Muscle of leg (tissue), 11 donors: Measurements from ENCODE around the gene GPC5. TPM values are rescaled to one million over a fixed set of nuclear protein-coding genes. Genes with fewer than 3 reads are reported as not detected.
A peak's percentile ranks its signal among the peaks of the same experiment; 100 is the strongest.

ENCODE experiments used
- DNase-seq: peaks from one replicate; pipeline ENCODE4 v3.0.0; 2013
- H3K27ac ChIP-seq: one replicate; pipeline ENCODE4 v1.5.1; 2013; ENCODE audit warnings: mild to moderate bottlenecking, low read length, control low read depth
- H3K27me3 ChIP-seq: one replicate; pipeline ENCODE4 v1.6.1; 2013; ENCODE audit warnings: low read length; ENCODE audit not compliant: control insufficient read depth, insufficient read depth
- H3K36me3 ChIP-seq: one replicate; pipeline ENCODE4 v1.6.1; 2013; ENCODE audit warnings: low read length; ENCODE audit not compliant: control insufficient read depth, insufficient read depth
- H3K4me1 ChIP-seq: one replicate; pipeline ENCODE4 v1.6.1; 2013; ENCODE audit warnings: low read length; ENCODE audit not compliant: control insufficient read depth, insufficient read depth
- H3K4me3 ChIP-seq: one replicate; pipeline ENCODE4 v1.5.1; 2013; ENCODE audit warnings: low read length, control low read depth
- H3K9me3 ChIP-seq: replicated peaks from 2 replicates; pipeline ENCODE4 v1.6.1; 2013; ENCODE audit warnings: low read depth, low read length; ENCODE audit not compliant: control insufficient read depth
- WGBS: methylation state at CpG from one replicate; pipeline ENCODE4 v1.1.5; 2013; ENCODE audit warnings: missing lambda C conversion rate; ENCODE audit not compliant: insufficient coverage; 5-methylcytosine and 5-hydroxymethylcytosine counted together
- polyA plus RNA-seq, 8 donors: library from polyadenylated mRNA; unstranded; fragments of 120-200 nt; gene quantifications; one replicate each; pipeline versions ENCODE4 v1.2.1 to v1.2.3, GENCODE V29; 2013; ENCODE audit warnings: inconsistent platforms in 1 of 8, low replicate concordance in 1 of 8; ENCODE audit not compliant: insufficient read length in 8 of 8, insufficient read depth in 1 of 8
- total RNA-seq: library from RNA; stranded (reverse); fragments of 120-200 nt; gene quantifications from one replicate; pipeline ENCODE4 v1.2.4, GENCODE V29; 2013

The GPC5 gene
- total and polyA plus RNA-seq, 9 donors: 0.15 to 2.1 (median 0.40) TPM

DNA sequence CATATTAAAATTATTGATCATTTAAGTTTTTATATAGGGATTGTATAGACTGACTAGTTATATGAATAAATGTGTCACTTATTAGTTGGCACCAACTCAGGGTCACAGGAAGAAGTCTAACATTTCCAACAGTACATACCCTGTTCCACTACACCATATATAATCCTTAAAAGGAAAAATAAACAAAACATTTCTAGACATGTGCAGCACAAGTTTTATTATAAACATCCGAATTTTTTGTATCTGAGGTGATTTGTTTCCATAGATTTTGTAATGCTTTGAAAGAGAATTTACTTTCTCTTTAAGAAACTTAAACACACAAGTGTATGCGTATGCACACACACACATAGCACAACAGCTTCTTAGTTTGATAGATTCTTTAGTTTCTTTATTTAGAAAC, 1409.5 kb downstream of the GPC5 start:
- no CpG with 5 or more reads among the region's 2 CpGs for WGBS
- no peak overlapping the region for H3K4me3 ChIP-seq
- no peaks in the 10 kb centered on the region for H3K4me1 ChIP-seq

DNA sequence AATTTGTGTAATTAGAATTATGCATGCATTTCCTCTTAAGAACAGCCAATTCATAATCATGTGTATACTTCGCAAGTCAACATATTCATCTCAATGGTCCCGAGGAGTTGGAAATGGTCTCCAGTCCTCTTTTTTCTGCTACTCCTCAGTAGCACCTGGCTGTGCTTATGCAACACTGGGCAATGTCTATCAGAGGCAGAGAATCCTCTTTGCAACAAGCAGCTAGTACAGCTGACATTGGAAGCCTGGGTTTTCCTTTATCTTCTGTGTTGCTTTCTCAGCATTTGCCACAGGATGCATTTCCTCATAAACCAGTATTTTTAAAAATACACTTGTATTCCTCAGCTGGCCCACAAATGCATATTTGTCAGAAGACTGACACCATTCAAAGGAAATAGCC, 1422.9 kb downstream of the GPC5 start:
- Histone ChIP-seq H3K27ac (no peak overlapping the region), H3K4me3 (no peak overlapping the region), H3K4me1 (no peaks in the 10 kb centered on the region), H3K36me3 (no peaks in the 10 kb centered on the region), H3K9me3 (no peaks in the 10 kb centered on the region), H3K27me3 (no peaks in the 10 kb centered on the region)
- WGBS: 63% methylated on average over 2 of the region's 2 CpGs
- DNase-seq: no peak

More for the DNA sequence above, 1409.5 kb downstream of the GPC5 start:
- Histone ChIP-seq H3K36me3 (no peaks in the 10 kb centered on the region), H3K27ac (no peak overlapping the region), H3K27me3 (no peaks in the 10 kb centered on the region), H3K9me3 (no peaks in the 10 kb centered on the region)
- DNase-seq: no peak

DNA sequence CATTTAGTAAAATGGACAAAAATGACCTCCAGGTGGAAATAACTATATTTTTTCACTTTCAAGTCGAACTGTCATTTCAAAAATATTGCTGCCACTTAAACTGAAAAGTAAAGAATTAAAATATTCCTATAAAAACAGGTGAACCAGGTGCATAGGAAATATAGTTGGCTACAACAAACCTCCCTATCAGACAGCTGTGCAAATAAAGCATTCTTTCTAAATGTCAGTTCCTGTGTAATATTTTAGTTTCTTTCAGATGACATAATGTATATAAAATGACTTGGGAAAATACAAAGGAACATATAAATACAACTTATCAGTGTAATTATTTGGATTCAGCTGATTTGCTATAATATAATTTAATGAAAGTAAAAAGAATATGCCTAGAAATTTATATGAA, 1424.6 kb downstream of the GPC5 start:
- no CpG with 5 or more reads among the region's 1 CpG for WGBS

DNA sequence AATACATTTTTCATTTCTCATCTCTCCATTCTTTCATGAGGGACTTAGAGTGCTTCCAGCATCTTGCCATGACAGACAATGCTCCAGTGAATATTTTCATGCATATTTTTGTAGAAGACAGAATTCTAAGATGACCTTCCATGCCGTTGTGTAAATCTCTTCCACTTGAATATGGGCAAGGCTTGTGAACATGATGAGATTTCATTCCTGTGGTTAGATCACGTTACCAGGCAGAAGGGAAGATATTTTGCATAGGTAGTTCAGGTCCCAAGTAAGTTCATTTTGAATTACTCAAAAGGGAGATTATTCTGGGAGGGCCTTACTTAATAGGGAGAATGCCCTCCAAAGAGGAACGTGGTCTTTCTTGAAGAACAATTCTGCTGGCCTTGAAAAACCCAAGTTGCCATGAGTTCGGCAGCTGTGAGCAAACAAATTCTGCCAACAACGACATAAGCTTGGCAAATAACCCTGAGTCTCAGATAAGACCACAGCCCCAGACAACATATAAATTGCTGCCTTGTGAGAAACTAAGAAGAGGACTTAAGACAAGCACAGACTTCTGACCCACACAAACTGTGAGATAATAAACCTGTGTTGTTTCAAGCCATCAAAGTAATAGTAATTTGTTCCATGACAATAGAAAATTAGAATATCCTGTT, 1427.6 kb downstream of the GPC5 start:
- 51% methylated on average over 4 of the region's 5 CpGs for WGBS
- no peaks in the 10 kb centered on the region for H3K27me3 ChIP-seq
- no peaks in the 10 kb centered on the region for H3K36me3 ChIP-seq
- no peaks in the 10 kb centered on the region for H3K9me3 ChIP-seq
- DNase-seq: no peak
- H3K4me3 ChIP-seq: no peak overlapping the region
- H3K4me1 ChIP-seq: no peaks in the 10 kb centered on the region
- no peak overlapping the region for H3K27ac ChIP-seq

More for the DNA sequence above, 1424.6 kb downstream of the GPC5 start:
- no peaks in the 10 kb centered on the region for H3K27me3 ChIP-seq
- H3K4me1 ChIP-seq: no peaks in the 10 kb centered on the region
- H3K9me3 ChIP-seq: no peaks in the 10 kb centered on the region
- DNase-seq: no peak
- H3K27ac ChIP-seq: no peak overlapping the region
- H3K4me3 ChIP-seq: no peak overlapping the region
- H3K36me3 ChIP-seq: no peaks in the 10 kb centered on the region

DNA sequence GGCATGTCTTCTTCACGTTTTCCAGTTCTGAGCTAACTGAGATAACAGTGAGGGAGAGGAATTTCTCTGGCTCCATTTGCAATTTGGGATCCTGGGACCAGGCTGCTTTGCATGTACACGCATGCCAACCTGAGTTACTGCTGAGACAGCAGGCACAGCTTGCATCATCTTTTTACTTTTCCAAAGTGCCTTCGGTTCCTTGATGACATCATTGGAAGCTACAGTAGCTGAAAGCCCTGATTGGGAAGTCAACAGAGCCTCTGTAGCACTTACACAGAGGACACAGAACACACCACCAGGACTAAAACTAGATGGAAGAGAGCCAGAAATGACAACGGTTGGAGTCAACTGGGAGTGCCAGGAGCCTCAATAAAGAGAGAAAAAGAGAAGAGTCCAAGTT, 1429.1 kb downstream of the GPC5 start:
- Histone ChIP-seq H3K4me1 (no peaks in the 10 kb centered on the region), H3K9me3 (no peaks in the 10 kb centered on the region), H3K27ac (no peak overlapping the region), H3K27me3 (no peaks in the 10 kb centered on the region), H3K36me3 (no peaks in the 10 kb centered on the region), H3K4me3 (no peak overlapping the region)
- no peak for DNase-seq
- 75% methylated on average over 2 of the region's 4 CpGs for WGBS

DNA sequence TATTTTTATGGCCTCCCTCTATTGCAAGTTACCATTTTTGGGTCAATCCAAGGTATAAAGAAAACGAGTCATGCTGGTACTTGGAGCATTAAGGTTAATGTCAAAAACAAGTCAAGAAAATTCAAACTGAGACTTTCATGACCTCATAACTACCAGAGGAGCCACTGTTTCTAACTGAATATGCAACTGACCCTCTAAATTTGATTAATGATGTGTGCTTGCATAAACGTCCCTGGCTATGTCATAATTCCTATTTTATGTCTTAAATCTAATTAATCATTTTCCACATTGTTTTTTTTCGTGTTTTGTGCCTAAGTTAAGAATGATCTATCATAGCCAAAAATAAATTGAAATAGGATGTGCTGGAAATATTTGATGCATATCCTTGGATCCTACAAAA, 1431.5 kb downstream of the GPC5 start:
- Histone ChIP-seq H3K27ac (no peak overlapping the region), H3K9me3 (no peaks in the 10 kb centered on the region), H3K36me3 (no peaks in the 10 kb centered on the region), H3K27me3 (no peaks in the 10 kb centered on the region), H3K4me3 (no peak overlapping the region), H3K4me1 (no peaks in the 10 kb centered on the region)
- DNase-seq: peak; percentile 20
- WGBS: no CpG with 5 or more reads among the region's 3 CpGs

DNA sequence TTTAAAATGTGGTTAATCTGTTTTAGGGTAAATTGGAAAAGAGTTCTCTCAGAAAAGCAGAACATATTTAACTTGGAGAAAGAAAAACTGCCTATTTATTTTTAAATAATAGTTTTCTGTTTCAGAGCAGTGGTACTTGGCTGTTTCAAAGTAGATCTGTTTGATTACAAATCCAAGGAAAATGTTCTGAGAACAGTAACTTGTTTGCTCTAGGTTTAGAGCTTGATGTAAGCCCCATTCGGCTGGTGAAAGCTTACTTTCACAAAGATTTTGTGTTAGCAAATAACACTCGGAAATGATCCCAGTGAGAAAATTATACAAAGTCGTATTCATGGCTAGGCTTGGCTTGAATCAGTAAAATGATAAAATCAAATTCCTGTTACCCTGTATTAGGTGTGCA, 1432.4 kb downstream of the GPC5 start:
- Histone ChIP-seq H3K9me3 (no peaks in the 10 kb centered on the region), H3K27me3 (no peaks in the 10 kb centered on the region), H3K27ac (no peak overlapping the region), H3K4me3 (no peak overlapping the region), H3K4me1 (no peaks in the 10 kb centered on the region), H3K36me3 (no peaks in the 10 kb centered on the region)
- DNase-seq: no peak
- WGBS: no CpG with 5 or more reads among the region's 3 CpGs

DNA sequence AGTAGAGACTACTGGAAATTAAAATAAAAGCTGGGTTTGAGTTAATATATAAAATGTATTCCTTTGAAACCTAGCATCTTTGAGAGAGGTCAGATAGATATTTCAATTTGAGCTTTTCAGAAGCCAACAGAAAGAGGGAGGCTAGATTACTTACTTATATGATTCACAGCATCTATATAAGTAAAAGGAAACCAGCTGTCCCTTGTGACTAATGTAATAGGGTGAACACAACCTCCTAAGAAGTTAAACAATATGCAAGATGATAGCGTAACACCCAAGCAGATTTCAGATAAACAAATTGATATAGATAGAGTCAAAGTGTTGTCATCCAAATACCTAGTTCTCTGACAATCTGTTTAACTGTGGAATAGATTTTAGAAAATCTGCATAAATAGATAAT, 1434.7 kb downstream of the GPC5 start:
- H3K36me3 ChIP-seq: no peaks in the 10 kb centered on the region
- WGBS: no CpG with 5 or more reads among the region's 1 CpG
- H3K4me3 ChIP-seq: no peak overlapping the region
- DNase-seq: no peak
- H3K4me1 ChIP-seq: no peaks in the 10 kb centered on the region
- no peaks in the 10 kb centered on the region for H3K27me3 ChIP-seq
- no peak overlapping the region for H3K27ac ChIP-seq
- H3K9me3 ChIP-seq: no peaks in the 10 kb centered on the region

DNA sequence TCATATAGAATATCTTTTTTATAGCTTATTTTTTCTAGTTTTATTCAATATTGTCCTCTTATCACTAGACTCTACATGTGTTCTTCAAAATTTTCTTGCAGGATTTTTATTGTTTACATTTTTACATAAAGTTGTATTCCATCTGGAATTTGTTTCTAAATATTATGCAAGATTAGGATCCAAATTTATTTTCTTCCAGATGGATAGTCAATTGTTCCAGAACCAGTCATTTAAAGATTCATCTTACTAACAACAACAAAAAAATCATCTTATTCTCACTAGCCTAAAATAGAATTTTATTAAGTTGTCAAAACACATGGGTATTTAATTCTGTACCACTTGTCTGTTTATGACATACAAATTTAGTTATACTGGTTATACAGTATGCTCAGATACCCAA, 1437.8 kb downstream of the GPC5 start:
- Histone ChIP-seq H3K27me3 (no peaks in the 10 kb centered on the region), H3K4me1 (no peaks in the 10 kb centered on the region), H3K4me3 (no peak overlapping the region), H3K9me3 (peaks cover 2% of the 10 kb centered on the region), H3K36me3 (no peaks in the 10 kb centered on the region), H3K27ac (no peak overlapping the region)
- peak; percentile 53 for DNase-seq

DNA sequence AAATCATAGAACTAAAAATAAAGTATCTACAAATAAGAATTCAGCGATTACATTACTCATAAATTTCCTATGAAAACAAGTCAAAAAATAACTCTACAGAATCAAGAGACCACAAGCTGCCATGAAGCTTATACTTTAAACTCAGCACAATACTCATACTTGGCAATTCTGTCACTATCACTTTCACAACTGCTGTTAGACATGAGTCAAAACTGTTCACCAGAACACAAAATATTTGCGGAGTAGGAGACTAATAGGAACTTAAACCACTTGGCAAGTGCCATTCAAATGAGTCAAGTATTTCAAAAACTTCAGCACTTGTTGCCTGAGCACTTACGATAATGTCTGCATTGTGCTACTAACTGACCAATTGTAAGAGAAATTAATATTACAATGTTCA, 1440.4 kb downstream of the GPC5 start:
- H3K27ac ChIP-seq: no peak overlapping the region
- H3K27me3 ChIP-seq: no peaks in the 10 kb centered on the region
- peaks cover 2% of the 10 kb centered on the region for H3K9me3 ChIP-seq
- H3K36me3 ChIP-seq: no peaks in the 10 kb centered on the region
- WGBS: 67% methylated on average over 1 of the region's 3 CpGs
- DNase-seq: peak; percentile 11
- H3K4me3 ChIP-seq: no peak overlapping the region
- H3K4me1 ChIP-seq: no peaks in the 10 kb centered on the region

DNA sequence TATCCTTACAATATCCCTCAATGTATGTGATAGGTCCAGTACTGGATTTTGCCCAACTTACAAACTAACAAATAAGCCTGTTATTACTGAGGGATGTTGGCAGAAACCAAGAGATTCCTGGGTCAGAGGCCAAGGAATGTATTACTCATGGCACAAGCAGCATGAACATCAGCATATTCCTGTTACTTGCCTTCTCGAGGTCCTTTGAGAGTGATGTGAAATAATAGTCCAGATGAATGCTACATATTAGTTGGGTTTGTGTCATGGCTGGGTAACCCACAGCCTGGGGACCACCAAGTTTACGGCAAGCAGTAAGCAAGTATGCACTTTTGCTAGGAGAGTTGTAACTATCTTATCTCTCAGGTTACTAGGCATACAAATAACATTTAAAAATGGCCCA, 1443.7 kb downstream of the GPC5 start:
- no CpG with 5 or more reads among the region's 2 CpGs for WGBS
- Histone ChIP-seq H3K27me3 (no peaks in the 10 kb centered on the region), H3K36me3 (no peaks in the 10 kb centered on the region), H3K4me3 (no peak overlapping the region), H3K4me1 (no peaks in the 10 kb centered on the region), H3K27ac (peak overlapping the region; percentile 1), H3K9me3 (peaks cover 2% of the 10 kb centered on the region)
- peak; percentile 70 for DNase-seq
